GM23338 (cell line): ENCODE measurements around the gene APCDD1L. TPM values are rescaled to one million over a fixed set of nuclear protein-coding genes. Genes with fewer than 3 reads are reported as not detected.

Experiments used
- ATAC-seq: fragments of 200-7000 bp; cut with Tn5 transposase; 3 replicates; pipeline ENCODE4 v1.9.1; 2020
- DNase-seq: peaks from one replicate; pipeline ENCODE4 v3.0.0-alpha.2; 2015; ENCODE audit warnings: low spot score
- H2AFZ ChIP-seq: fragments of 200-600 bp; sonication (generic); 2 replicates; pipeline ENCODE4 v1.8.0; 2016; ENCODE audit warnings: antibody characterized with exemption, mild to moderate bottlenecking, moderate library complexity
- H3F3A ChIP-seq: fragments of 200-600 bp; sonication (generic); replicated peaks from 2 replicates; pipeline ENCODE4 v1.8.0; 2017; ENCODE audit warnings: antibody characterized with exemption, mixed run types, low read depth
- H3K27ac ChIP-seq: fragments of 200-600 bp; sonication (generic); 2 replicates; pipeline ENCODE4 v1.6.1; 2016; ENCODE audit warnings: low read depth
- H3K27me3 ChIP-seq: fragments of 200-600 bp; sonication (generic); 2 replicates; pipeline ENCODE4 v1.8.0; 2016; ENCODE audit warnings: mild to moderate bottlenecking, mixed run types, moderate library complexity; ENCODE audit not compliant: insufficient read depth
- H3K36me3 ChIP-seq: fragments of 200-600 bp; sonication (generic); 2 replicates; pipeline ENCODE4 v1.8.0; 2016; ENCODE audit warnings: mild to moderate bottlenecking; ENCODE audit not compliant: insufficient read depth
- H3K4me1 ChIP-seq: fragments of 200-600 bp; sonication (generic); 2 replicates; pipeline ENCODE4 v1.8.0; 2016; ENCODE audit warnings: mild to moderate bottlenecking, moderate library complexity; ENCODE audit not compliant: insufficient read depth
- H3K4me2 ChIP-seq: fragments of 200-600 bp; sonication (generic); 2 replicates; pipeline ENCODE4 v1.7.1; 2017; ENCODE audit warnings: mixed run types
- H3K4me3 ChIP-seq: fragments of 200-600 bp; sonication (generic); 2 replicates; pipeline ENCODE4 v1.6.1; 2016; ENCODE audit warnings: mixed run types
- H3K79me2 ChIP-seq: fragments of 200-600 bp; sonication (generic); replicated peaks from 2 replicates; pipeline ENCODE4 v1.8.0; 2017; ENCODE audit warnings: mild to moderate bottlenecking; ENCODE audit not compliant: insufficient read depth
- H3K9me2 ChIP-seq: fragments of 200-600 bp; sonication (generic); 2 replicates; pipeline ENCODE4 v1.8.0; 2017; ENCODE audit not compliant: insufficient read depth
- H4K20me1 ChIP-seq: fragments of 200-600 bp; sonication (generic); replicated peaks from 2 replicates; pipeline ENCODE4 v1.8.0; 2017; ENCODE audit warnings: mild to moderate bottlenecking; ENCODE audit not compliant: insufficient read depth
- H3K27ac Mint-ChIP-seq: 2 replicates; pipeline ENCODE4 v1.8.0; 2020; ENCODE audit warnings: inconsistent platforms, mild to moderate bottlenecking, moderate library complexity, mixed read lengths
- H3K27me3 Mint-ChIP-seq: 3 replicates; pipeline ENCODE4 v1.8.0; 2022; ENCODE audit warnings: low read depth, mild to moderate bottlenecking, moderate library complexity, mixed read lengths, inconsistent platforms; ENCODE audit not compliant: insufficient read depth, poor library complexity
- H3K36me3 Mint-ChIP-seq: 3 replicates; pipeline ENCODE4 v1.8.0; 2021; ENCODE audit warnings: low read depth, mild to moderate bottlenecking, inconsistent platforms, moderate library complexity, mixed read lengths
- H3K4me1 Mint-ChIP-seq: 3 replicates; pipeline ENCODE4 v1.8.0; 2020; ENCODE audit warnings: mild to moderate bottlenecking, inconsistent platforms, mixed read lengths
- H3K4me3 Mint-ChIP-seq: 3 replicates; pipeline ENCODE4 v1.8.0; 2021; ENCODE audit warnings: moderate library complexity, mild to moderate bottlenecking, inconsistent platforms, mixed read lengths
- H3K9me3 Mint-ChIP-seq: 3 replicates; pipeline ENCODE4 v1.8.0; 2020; ENCODE audit warnings: moderate library complexity, mild to moderate bottlenecking, inconsistent platforms, mixed read lengths
- CREB1 ChIP-seq: fragments of 250-450 bp; sonication (Bioruptor Pico); IDR thresholded peaks from 2 replicates; pipeline ENCODE4 v1.5.0; 2020; ENCODE audit warnings: low read depth, mild to moderate bottlenecking, moderate library complexity
- EZH2 ChIP-seq: fragments of 200-600 bp; sonication (generic); IDR thresholded peaks from one replicate; pipeline ENCODE4 v1.8.0; 2017; ENCODE audit warnings: antibody characterized with exemption, mild to moderate bottlenecking, low read depth; ENCODE audit not compliant: unreplicated experiment
- EZH2phosphoT487 ChIP-seq: fragments of 200-600 bp; sonication (generic); IDR thresholded peaks from one replicate; pipeline ENCODE4 v1.8.1; 2018; ENCODE audit warnings: antibody characterized with exemption; ENCODE audit not compliant: unreplicated experiment
- JUNB ChIP-seq: IDR thresholded peaks from one replicate; pipeline ENCODE4 v1.6.1; 2016; ENCODE audit warnings: antibody characterized with exemption; ENCODE audit not compliant: unreplicated experiment
- NANOG ChIP-seq: IDR thresholded peaks from 2 replicates; pipeline ENCODE4 v1.6.1; 2016; ENCODE audit warnings: antibody characterized with exemption, borderline replicate concordance
- POLR2AphosphoS5 ChIP-seq: IDR thresholded peaks from 2 replicates; pipeline ENCODE4 v1.6.1; 2016; ENCODE audit warnings: antibody characterized with exemption, low read depth
- STAT1 ChIP-seq: IDR thresholded peaks from one replicate; pipeline ENCODE4 v1.6.1; 2016; ENCODE audit warnings: antibody characterized with exemption; ENCODE audit not compliant: unreplicated experiment
- ZNF114 ChIP-seq: fragments of 250-450 bp; sonication (Bioruptor Pico); IDR thresholded peaks from 2 replicates; pipeline ENCODE4 v1.5.0; 2020; ENCODE audit warnings: mild to moderate bottlenecking, moderate library complexity
- ZNF331 ChIP-seq: fragments of 250-450 bp; sonication (Bioruptor Pico); IDR thresholded peaks from 2 replicates; pipeline ENCODE4 v1.5.0; 2020; ENCODE audit warnings: low read depth, mild to moderate bottlenecking, moderate library complexity
- polyA plus RNA-seq: library from polyadenylated mRNA; unstranded; fragments of >200 nt; fragmentation: Nextera tagmentation; extraction: Ambion mirVana; gene quantifications from 2 replicates; pipeline ENCODE4 v1.2.1, GENCODE V29; 2016
- total RNA-seq: library from RNA; depleted of rRNA; stranded (reverse); fragments of >200 nt; shearing (Covaris generic); gene quantifications from 2 replicates; pipeline ENCODE4 v1.2.3, GENCODE V29; 2014
- TF ChIP-seq, protein P1 (sequence below): IDR thresholded peaks from 2 replicates; pipeline ENCODE4 v1.6.1; 2016; ENCODE audit warnings: antibody characterized with exemption
- TF ChIP-seq, protein P2 (sequence below), 2 experiments: fragments of 200-600 bp in 1 of 2; sonication (generic) in 1 of 2; conservative IDR thresholded peaks; 2 replicates each; pipeline versions ENCODE4 v1.5.1 to v1.6.1; 2016 to 2017; ENCODE audit warnings: antibody characterized with exemption in 2 of 2, low read depth in 2 of 2, mild to moderate bottlenecking in 2 of 2, moderate library complexity in 1 of 2
- TF ChIP-seq, protein P3 (sequence below): IDR thresholded peaks from one replicate; pipeline ENCODE4 v1.6.1; 2018; ENCODE audit warnings: antibody characterized with exemption; ENCODE audit not compliant: unreplicated experiment
- TF ChIP-seq, protein P4 (sequence below): fragments of 250-450 bp; sonication (Bioruptor Pico); IDR thresholded peaks from 2 replicates; pipeline ENCODE4 v1.5.0; 2020; ENCODE audit warnings: mild to moderate bottlenecking, moderate library complexity

Gene APCDD1L
- total and polyA plus RNA-seq, 2 experiments from 2014 or later = 1.8 to 4.6 TPM

DNA sequence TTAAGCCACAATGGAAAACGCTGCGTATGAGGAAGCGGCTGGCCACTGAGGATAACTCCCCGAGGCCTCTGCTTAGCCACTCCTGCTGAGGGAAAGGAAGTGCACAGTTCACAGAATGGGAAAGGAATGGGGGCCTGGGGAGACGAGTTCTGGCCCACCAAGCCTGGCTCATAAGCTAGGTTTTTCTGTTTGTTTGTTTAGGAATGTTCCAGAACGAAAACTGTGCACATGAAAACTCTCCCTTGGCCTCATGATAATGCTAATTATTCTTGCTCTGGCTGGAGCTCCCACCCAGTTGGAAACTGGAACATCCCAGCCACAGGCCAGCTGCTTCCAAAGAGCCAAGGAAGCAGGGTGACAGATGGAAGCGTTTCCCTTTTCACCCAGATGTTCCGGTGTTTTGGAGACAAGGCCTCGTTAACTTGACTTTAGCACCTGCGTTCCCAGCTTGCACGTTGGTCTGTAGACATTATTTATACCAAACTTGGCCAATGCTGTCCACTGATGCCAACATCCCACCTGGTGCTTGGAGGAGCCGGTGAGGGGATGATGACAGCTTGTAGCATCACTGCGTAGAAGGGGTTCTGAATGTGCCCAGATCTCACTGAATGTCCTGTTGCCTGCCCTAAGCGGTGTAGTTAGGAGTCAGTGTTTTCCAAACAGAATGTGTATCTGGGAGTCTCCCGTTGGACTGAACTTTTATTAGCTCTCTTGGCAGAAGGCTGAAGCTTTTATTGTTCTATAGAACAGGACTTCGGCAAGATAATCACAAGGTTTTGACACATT, 34.5 kb downstream of the APCDD1L start:
- no peak overlapping the region for H2AFZ ChIP-seq
- no peaks in the 10 kb centered on the region for H3F3A ChIP-seq
- H3K36me3 ChIP-seq = peaks cover 9% of the 10 kb centered on the region; the same call in 1 of the 2 replicates
- no peak for TF ChIP-seq ZNF114
- TF ChIP-seq, protein P1, sequence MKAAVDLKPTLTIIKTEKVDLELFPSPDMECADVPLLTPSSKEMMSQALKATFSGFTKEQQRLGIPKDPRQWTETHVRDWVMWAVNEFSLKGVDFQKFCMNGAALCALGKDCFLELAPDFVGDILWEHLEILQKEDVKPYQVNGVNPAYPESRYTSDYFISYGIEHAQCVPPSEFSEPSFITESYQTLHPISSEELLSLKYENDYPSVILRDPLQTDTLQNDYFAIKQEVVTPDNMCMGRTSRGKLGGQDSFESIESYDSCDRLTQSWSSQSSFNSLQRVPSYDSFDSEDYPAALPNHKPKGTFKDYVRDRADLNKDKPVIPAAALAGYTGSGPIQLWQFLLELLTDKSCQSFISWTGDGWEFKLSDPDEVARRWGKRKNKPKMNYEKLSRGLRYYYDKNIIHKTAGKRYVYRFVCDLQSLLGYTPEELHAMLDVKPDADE = no peak
- TF ChIP-seq ZNF331 (CRISPR knock-in tag) = no peak
- no peak for TF ChIP-seq STAT1
- no peak for TF ChIP-seq POLR2AphosphoS5
- TF ChIP-seq, protein P2, sequence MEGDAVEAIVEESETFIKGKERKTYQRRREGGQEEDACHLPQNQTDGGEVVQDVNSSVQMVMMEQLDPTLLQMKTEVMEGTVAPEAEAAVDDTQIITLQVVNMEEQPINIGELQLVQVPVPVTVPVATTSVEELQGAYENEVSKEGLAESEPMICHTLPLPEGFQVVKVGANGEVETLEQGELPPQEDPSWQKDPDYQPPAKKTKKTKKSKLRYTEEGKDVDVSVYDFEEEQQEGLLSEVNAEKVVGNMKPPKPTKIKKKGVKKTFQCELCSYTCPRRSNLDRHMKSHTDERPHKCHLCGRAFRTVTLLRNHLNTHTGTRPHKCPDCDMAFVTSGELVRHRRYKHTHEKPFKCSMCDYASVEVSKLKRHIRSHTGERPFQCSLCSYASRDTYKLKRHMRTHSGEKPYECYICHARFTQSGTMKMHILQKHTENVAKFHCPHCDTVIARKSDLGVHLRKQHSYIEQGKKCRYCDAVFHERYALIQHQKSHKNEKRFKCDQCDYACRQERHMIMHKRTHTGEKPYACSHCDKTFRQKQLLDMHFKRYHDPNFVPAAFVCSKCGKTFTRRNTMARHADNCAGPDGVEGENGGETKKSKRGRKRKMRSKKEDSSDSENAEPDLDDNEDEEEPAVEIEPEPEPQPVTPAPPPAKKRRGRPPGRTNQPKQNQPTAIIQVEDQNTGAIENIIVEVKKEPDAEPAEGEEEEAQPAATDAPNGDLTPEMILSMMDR (conservative IDR thresholded peaks at IDR 0.05; ENCODE audit: low read depth in 2 of 2) = no peak
- TF ChIP-seq, protein P3, sequence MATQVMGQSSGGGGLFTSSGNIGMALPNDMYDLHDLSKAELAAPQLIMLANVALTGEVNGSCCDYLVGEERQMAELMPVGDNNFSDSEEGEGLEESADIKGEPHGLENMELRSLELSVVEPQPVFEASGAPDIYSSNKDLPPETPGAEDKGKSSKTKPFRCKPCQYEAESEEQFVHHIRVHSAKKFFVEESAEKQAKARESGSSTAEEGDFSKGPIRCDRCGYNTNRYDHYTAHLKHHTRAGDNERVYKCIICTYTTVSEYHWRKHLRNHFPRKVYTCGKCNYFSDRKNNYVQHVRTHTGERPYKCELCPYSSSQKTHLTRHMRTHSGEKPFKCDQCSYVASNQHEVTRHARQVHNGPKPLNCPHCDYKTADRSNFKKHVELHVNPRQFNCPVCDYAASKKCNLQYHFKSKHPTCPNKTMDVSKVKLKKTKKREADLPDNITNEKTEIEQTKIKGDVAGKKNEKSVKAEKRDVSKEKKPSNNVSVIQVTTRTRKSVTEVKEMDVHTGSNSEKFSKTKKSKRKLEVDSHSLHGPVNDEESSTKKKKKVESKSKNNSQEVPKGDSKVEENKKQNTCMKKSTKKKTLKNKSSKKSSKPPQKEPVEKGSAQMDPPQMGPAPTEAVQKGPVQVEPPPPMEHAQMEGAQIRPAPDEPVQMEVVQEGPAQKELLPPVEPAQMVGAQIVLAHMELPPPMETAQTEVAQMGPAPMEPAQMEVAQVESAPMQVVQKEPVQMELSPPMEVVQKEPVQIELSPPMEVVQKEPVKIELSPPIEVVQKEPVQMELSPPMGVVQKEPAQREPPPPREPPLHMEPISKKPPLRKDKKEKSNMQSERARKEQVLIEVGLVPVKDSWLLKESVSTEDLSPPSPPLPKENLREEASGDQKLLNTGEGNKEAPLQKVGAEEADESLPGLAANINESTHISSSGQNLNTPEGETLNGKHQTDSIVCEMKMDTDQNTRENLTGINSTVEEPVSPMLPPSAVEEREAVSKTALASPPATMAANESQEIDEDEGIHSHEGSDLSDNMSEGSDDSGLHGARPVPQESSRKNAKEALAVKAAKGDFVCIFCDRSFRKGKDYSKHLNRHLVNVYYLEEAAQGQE = no peak
- TF ChIP-seq NANOG = no peak
- TF ChIP-seq, protein P4, sequence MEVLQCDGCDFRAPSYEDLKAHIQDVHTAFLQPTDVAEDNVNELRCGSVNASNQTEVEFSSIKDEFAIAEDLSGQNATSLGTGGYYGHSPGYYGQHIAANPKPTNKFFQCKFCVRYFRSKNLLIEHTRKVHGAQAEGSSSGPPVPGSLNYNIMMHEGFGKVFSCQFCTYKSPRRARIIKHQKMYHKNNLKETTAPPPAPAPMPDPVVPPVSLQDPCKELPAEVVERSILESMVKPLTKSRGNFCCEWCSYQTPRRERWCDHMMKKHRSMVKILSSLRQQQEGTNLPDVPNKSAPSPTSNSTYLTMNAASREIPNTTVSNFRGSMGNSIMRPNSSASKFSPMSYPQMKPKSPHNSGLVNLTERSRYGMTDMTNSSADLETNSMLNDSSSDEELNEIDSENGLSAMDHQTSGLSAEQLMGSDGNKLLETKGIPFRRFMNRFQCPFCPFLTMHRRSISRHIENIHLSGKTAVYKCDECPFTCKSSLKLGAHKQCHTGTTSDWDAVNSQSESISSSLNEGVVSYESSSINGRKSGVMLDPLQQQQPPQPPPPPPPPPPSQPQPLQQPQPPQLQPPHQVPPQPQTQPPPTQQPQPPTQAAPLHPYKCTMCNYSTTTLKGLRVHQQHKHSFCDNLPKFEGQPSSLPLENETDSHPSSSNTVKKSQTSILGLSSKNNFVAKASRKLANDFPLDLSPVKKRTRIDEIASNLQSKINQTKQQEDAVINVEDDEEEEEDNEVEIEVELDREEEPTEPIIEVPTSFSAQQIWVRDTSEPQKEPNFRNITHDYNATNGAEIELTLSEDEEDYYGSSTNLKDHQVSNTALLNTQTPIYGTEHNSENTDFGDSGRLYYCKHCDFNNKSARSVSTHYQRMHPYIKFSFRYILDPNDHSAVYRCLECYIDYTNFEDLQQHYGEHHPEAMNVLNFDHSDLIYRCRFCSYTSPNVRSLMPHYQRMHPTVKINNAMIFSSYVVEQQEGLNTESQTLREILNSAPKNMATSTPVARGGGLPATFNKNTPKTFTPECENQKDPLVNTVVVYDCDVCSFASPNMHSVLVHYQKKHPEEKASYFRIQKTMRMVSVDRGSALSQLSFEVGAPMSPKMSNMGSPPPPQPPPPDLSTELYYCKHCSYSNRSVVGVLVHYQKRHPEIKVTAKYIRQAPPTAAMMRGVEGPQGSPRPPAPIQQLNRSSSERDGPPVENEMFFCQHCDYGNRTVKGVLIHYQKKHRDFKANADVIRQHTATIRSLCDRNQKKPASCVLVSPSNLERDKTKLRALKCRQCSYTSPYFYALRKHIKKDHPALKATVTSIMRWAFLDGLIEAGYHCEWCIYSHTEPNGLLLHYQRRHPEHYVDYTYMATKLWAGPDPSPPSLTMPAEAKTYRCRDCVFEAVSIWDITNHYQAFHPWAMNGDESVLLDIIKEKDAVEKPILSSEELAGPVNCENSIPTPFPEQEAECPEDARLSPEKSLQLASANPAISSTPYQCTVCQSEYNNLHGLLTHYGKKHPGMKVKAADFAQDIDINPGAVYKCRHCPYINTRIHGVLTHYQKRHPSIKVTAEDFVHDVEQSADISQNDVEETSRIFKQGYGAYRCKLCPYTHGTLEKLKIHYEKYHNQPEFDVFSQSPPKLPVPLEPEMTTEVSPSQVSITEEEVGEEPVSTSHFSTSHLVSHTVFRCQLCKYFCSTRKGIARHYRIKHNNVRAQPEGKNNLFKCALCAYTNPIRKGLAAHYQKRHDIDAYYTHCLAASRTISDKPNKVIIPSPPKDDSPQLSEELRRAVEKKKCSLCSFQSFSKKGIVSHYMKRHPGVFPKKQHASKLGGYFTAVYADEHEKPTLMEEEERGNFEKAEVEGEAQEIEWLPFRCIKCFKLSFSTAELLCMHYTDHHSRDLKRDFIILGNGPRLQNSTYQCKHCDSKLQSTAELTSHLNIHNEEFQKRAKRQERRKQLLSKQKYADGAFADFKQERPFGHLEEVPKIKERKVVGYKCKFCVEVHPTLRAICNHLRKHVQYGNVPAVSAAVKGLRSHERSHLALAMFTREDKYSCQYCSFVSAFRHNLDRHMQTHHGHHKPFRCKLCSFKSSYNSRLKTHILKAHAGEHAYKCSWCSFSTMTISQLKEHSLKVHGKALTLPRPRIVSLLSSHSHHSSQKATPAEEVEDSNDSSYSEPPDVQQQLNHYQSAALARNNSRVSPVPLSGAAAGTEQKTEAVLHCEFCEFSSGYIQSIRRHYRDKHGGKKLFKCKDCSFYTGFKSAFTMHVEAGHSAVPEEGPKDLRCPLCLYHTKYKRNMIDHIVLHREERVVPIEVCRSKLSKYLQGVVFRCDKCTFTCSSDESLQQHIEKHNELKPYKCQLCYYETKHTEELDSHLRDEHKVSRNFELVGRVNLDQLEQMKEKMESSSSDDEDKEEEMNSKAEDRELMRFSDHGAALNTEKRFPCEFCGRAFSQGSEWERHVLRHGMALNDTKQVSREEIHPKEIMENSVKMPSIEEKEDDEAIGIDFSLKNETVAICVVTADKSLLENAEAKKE (CRISPR knock-in tag) = no peak
- TF ChIP-seq CREB1 = no peak
- no peak for TF ChIP-seq EZH2phosphoT487
- no peak for TF ChIP-seq EZH2
- no peak for TF ChIP-seq JUNB
- Mint-ChIP-seq H3K27me3 (peaks cover 5% of the 10 kb centered on the region), H3K9me3 (peaks cover 36% of the 10 kb centered on the region), H3K4me3 (no peak overlapping the region), H3K36me3 (peaks cover 20% of the 10 kb centered on the region), H3K4me1 (peaks cover 4% of the 10 kb centered on the region; the same call in 2 of the 3 replicates), H3K27ac (no peak overlapping the region)
- no peaks in the 10 kb centered on the region for H4K20me1 ChIP-seq
- H3K27me3 ChIP-seq = no peaks in the 10 kb centered on the region
- H3K4me2 ChIP-seq = no peak overlapping the region
- H3K4me3 ChIP-seq = no peak overlapping the region
- no peak for ATAC-seq
- DNase-seq = no peak
- H3K27ac ChIP-seq = no peak overlapping the region
- peaks cover 7% of the 10 kb centered on the region; the same call in 1 of the 2 replicates for H3K4me1 ChIP-seq
- no peaks in the 10 kb centered on the region for H3K79me2 ChIP-seq
- no peaks in the 10 kb centered on the region; the same call in 1 of the 2 replicates for H3K9me2 ChIP-seq
